ENCODE data around the gene TTLL6. TPM values are rescaled to one million over a fixed set of nuclear protein-coding genes. Genes with fewer than 3 reads are reported as not detected.
A peak's percentile ranks its signal among the peaks of the same experiment; 100 is the strongest.

TTLL6 gene
- total RNA-seq, 1 donor: not detected

- Histone ChIP-seq H2AFZ (ENCODE audit: low read length) (no peak overlapping the region), H3K9me3 (ENCODE audit: low read depth, low read length) (no peaks in the 10 kb centered on the region), H3K27me3 (ENCODE audit: insufficient read depth, low read length) (peaks cover 100% of the 10 kb centered on the region), H3K79me2 (ENCODE audit: insufficient read depth, low read length) (no peaks in the 10 kb centered on the region), H3K4me2 (ENCODE audit: insufficient read depth, low read length) (no peak overlapping the region), H3K27ac (ENCODE audit: low read depth, low read length) (no peak overlapping the region), H3K4me3 (ENCODE audit: insufficient read depth, low read length) (no peak overlapping the region), H3K4me1 (ENCODE audit: insufficient read depth, low read length) (peaks cover 3% of the 10 kb centered on the region), H3K36me3 (ENCODE audit: insufficient read depth, low read length) (no peaks in the 10 kb centered on the region), H4K20me1 (ENCODE audit: insufficient read depth, low read length) (peaks cover 3% of the 10 kb centered on the region)
- DNase-seq (ENCODE audit: insufficient read length, low spot score, missing footprints): peak; percentile 44
- no peak for TF ChIP-seq CTCF (IDR thresholded peaks at IDR 0.05; ENCODE audit: extremely low read depth, low read depth, low read length)
Observed at GRCh38 chr17:48749621-48750553, 67.1 kb downstream of the TTLL6 start.

GRCh38 chr17:48748718-48749566 lies 68.1 kb downstream of the TTLL6 start:
- peak; percentile 62 for DNase-seq (ENCODE audit: insufficient read length, low spot score, missing footprints)
- Histone ChIP-seq H3K9me3 (ENCODE audit: low read depth, low read length) (no peaks in the 10 kb centered on the region), H2AFZ (ENCODE audit: low read length) (no peak overlapping the region), H3K36me3 (ENCODE audit: insufficient read depth, low read length) (no peaks in the 10 kb centered on the region), H3K4me1 (ENCODE audit: insufficient read depth, low read length) (peaks cover 2% of the 10 kb centered on the region), H4K20me1 (ENCODE audit: insufficient read depth, low read length) (peaks cover 1% of the 10 kb centered on the region), H3K4me3 (ENCODE audit: insufficient read depth, low read length) (no peak overlapping the region), H3K27me3 (ENCODE audit: insufficient read depth, low read length) (peaks cover 100% of the 10 kb centered on the region), H3K79me2 (ENCODE audit: insufficient read depth, low read length) (no peaks in the 10 kb centered on the region), H3K4me2 (ENCODE audit: insufficient read depth, low read length) (no peak overlapping the region), H3K27ac (ENCODE audit: low read depth, low read length) (no peak overlapping the region)
- TF ChIP-seq CTCF (IDR thresholded peaks at IDR 0.05; ENCODE audit: extremely low read depth, low read depth, low read length): no peak

GRCh38 chr17:48747445-48748363 lies 69.3 kb downstream of the TTLL6 start:
- no peak for TF ChIP-seq CTCF (IDR thresholded peaks at IDR 0.05; ENCODE audit: extremely low read depth, low read depth, low read length)
- Histone ChIP-seq H3K4me1 (ENCODE audit: insufficient read depth, low read length) (no peaks in the 10 kb centered on the region), H3K4me2 (ENCODE audit: insufficient read depth, low read length) (no peak overlapping the region), H3K27ac (ENCODE audit: low read depth, low read length) (no peak overlapping the region), H4K20me1 (ENCODE audit: insufficient read depth, low read length) (no peaks in the 10 kb centered on the region), H3K9me3 (ENCODE audit: low read depth, low read length) (no peaks in the 10 kb centered on the region), H3K79me2 (ENCODE audit: insufficient read depth, low read length) (no peaks in the 10 kb centered on the region), H3K36me3 (ENCODE audit: insufficient read depth, low read length) (no peaks in the 10 kb centered on the region), H3K27me3 (ENCODE audit: insufficient read depth, low read length) (peaks cover 99% of the 10 kb centered on the region), H2AFZ (ENCODE audit: low read length) (no peak overlapping the region), H3K4me3 (ENCODE audit: insufficient read depth, low read length) (no peak overlapping the region)
- peak; percentile 68 for DNase-seq (ENCODE audit: insufficient read length, low spot score, missing footprints)

Measured in osteoblast (primary cell).